GM18861 (cell line): ENCODE results near the gene CYP1A2.
"Not testable (repeated sequence)": the region's sequence is repeated elsewhere in the genome, so short reads cannot be mapped to it uniquely, and the experiment has no call there.

ENCODE experiments used
- ATAC-seq: cut with Tn5 transposase; IDR thresholded peaks from one replicate; pipeline ENCODE4 v1.9.1; 2021; ENCODE audit not compliant: unreplicated experiment

CYP1A2 gene

DNA sequence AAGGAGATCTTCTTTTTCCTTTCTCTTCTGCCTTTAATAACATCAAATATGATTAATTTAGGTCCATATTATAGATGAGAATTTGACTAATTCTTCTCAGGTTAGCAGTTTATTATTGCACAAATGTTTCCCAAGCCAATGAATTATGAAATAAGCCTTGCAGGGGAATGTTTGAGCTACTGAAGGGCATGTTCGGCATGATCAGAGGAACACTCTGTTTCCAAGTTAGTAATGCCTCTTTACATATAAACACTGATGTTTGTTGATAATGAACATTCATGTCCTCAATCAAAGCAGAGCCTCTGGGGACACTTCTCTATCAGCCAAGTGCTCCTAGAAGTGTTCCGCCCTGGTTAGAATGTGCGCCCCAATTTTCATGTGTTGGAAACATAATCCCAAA is 13.3 kb upstream of the CYP1A2 start:
- no peak for ATAC-seq

DNA sequence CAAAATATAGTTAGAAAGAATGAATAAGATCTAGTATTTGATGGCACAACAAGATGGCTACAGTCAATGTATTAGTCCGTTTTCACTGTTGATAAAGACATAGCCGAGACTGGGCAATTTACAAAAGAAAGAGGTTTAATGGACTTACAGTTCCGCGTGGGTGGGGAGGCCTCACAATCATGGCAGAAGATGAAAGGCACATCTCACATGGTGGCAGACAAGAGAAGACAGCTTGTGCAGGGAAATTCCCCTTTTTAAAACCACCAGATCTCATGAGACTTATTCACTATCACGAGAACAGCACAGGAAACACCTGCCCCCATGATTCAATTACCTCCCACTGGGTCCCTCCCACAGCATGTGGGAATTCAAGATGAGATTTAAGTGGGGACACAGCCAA is 10.4 kb upstream of the CYP1A2 start:
- ATAC-seq: not testable (repeated sequence)

DNA sequence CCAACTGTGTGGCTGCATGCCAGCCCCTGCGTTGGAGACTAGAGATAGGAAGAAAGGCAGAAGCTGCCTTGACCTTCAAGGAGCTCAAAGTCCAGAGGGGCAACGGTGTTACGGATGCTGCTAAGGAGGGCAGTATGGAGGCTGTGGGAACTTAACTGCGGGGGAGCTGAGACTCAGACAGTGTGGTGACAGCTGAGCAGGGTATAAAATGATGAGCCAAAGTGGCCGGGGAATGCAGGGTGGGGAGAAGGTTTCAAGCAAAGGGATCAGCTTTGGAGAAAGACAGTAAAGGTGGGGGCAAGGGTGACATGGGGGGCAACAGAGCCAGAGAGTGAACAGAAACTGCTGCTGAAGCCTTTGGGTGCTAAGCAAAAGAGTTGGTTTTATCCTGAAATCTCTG is 6.2 kb upstream of the CYP1A2 start:
- ATAC-seq: no peak

DNA sequence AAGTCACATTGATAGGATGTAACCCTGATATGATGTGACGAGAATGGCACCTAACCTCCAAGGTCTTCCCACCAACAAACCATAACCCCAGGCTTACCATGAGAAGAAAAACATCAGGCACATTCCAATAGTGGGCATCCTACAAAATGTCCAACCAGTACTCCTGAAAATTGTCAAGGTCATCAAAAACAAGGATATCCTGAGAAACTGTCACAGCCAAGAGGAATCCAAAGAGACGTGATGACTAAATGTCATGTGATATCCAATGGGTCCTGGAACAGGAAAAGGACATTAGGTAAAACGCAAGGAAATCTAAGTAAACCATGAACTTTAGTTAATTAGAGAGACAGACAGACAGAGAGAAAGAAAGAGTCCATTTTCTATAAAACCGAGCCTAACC is 2.3 kb upstream of the CYP1A2 start:
- no peak for ATAC-seq

DNA sequence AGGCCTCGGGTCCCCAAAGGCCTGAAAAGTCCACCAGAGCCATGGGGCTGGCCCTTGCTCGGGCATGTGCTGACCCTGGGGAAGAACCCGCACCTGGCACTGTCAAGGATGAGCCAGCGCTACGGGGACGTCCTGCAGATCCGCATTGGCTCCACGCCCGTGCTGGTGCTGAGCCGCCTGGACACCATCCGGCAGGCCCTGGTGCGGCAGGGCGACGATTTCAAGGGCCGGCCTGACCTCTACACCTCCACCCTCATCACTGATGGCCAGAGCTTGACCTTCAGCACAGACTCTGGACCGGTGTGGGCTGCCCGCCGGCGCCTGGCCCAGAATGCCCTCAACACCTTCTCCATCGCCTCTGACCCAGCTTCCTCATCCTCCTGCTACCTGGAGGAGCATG is 1.2 kb downstream of the CYP1A2 start:
- ATAC-seq: no peak

DNA sequence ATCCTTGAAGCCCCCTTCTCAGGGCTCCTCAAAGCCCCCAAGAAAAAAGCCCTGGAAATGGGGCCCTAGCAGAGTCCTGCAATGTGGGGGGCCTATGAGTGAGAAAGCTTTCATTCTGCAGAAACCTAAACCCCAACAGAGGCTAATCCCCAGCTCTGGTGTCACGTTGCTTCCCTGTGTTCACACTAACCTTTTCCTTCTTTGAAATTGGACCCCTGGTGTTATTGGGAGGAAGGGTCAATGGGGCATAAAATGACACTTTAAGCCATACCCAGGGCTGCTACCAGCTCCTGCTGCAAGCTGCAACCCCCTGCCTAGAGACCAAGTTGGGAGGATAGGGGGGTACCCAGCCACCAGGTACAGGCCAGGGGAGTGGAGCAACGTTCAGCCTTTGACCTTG is 2.1 kb downstream of the CYP1A2 start:
- ATAC-seq: no peak

DNA sequence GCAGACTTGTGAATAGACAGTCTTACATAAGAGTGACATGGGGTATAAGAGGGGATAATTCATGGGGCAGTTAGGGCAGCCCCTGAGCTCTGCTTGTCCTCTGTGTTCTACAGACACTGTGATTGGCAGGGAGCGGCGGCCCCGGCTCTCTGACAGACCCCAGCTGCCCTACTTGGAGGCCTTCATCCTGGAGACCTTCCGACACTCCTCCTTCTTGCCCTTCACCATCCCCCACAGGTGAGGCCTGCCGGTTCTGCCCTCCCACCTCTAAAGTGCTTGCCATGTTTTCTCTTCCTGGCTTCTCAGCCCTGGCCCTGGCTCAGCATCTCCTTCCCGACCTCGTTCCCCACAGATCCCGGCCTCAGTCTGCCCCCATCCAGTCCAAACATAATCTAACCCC is 3.4 kb downstream of the CYP1A2 start:
- no peak for ATAC-seq

DNA sequence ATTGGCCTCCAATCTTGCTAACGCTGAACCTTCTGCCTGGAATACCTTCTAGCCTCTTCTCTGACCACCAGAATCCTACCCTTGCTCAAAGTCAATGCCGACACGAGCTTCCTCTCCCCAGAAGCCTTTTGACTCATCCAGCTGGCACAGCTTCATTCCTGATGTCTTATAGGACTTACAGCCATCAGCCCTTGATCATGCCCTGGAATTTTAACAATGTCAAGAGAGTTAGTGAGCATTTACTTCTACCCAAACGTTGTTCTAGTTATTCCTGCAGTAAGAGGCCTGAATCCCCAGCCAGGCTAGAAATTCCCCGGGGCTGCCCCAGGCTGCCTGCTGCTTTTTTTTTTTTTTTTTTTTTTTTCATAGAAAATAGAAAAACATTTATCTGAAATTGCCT is 3.9 kb downstream of the CYP1A2 start:
- ATAC-seq: no peak

DNA sequence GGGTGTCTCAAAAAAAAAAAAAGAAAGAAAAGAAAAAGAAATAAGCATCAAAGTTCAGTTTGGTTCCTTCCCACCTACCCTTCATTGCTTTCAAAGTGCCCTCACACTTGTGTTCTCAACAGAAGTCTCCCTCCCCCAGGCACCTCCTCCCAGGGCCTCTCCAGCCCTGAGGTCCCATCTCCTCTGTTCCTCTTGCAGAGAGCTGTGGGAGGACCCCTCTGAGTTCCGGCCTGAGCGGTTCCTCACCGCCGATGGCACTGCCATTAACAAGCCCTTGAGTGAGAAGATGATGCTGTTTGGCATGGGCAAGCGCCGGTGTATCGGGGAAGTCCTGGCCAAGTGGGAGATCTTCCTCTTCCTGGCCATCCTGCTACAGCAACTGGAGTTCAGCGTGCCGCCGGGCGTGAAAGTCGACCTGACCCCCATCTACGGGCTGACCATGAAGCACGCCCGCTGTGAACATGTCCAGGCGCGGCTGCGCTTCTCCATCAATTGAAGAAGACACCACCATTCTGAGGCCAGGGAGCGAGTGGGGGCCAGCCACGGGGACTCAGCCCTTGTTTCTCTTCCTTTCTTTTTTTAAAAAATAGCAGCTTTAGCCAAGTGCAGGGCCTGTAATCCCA is 6.1 kb downstream of the CYP1A2 start:
- ATAC-seq: no peak

DNA sequence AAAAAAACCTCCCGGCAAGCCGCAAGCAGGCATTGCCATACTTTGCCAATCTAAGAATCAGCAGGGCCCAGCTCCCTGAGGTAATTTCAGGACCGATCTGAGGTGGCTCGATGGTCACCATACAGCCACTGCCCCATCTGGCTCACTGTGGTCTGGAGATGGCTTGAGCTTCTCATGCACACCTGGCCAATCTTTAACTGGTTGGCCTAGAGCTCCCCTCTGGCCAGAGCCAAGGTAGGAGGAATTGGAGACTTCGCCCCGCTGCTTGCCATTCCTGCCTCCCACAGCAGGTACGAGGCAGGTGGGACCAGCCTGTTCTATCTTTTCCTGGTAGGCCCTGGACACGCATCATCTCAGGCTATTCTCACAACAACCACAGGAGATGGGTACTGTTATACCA is 10.1 kb downstream of the CYP1A2 start:
- ATAC-seq: no peak

DNA sequence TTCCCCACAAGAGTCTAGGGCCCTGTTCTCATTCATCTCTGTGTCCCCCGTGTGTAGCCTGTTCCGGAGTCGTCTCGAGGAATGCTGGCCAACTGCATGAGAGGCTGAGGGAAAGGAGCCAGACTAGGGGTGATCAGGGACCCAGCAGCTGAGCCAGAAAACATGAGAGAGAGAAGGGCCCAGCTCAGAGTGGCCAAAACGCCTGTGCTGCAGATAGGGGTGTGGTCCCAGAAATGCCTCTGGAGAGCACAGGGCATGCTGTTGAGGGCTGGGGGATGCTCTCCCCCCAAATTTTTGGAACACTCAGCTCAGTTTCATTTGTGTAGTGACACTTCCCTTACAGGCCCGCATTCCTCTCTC is 14.1 kb downstream of the CYP1A2 start:
- ATAC-seq: no peak

DNA sequence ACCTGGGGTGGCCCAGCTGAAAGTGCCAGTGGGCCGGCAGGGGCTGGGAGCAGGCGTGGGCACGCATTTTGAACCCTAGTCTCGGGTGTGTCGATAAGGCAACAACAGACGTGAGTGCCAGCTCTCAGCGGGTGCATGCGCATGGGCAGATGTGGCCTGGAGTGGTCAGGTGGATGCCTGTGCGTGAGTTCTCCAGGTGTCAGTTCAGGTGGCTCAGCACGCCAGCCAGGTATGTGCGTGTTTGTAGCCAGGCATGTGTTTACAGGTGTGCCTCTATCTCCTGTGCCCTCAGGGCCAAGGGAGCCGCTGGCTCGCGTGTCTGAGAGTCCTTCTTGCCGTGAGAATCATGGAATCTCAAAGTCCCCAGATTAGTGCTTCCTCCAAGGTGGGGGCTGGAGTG is 14.8 kb downstream of the CYP1A2 start:
- ATAC-seq: no peak

DNA sequence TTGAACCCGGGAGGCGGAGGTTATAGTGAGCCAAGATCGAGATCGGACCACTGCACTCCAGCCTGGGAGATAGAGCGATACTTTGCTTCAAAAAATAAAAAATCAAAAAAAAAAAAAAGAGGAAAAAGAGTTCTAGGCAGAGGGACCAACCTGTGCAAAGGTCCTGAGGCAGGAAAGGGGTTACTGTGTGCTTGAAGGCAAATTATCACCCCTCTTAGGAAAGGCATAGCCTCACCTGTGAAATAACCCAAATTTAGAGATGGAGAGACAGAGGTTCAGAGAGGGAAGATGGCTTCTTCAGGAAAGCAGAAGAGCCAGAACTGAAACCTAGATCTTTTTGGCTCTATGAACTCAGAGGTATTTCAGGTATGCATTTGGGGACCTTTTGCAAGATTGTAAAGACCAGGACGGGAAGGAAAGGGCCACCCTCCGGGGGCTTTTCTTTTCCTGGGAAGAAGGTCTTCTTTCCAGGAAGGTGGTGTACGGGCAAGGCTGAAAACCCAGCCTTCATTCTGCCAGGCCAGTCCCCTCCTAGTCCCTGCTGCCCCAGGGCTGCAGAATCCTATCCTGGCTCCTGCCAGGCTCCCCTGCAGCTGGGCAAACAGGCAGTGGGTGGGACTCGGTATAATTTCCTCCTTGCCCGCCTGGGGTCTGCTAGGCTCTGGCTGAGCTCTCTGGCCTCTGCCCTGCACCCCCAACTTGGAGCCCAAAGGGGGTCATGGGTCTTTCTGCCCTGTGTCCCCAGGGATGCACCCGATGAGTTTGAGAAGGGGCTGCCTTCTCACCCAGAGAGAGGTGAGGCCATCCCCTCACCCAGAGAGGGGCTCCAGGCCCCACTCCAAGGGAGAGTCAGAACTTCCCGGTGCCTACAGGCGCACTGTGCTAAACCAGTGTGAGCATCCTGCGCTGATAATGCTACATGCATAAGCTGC is 18.8 kb downstream of the CYP1A2 start:
- no peak for ATAC-seq

DNA sequence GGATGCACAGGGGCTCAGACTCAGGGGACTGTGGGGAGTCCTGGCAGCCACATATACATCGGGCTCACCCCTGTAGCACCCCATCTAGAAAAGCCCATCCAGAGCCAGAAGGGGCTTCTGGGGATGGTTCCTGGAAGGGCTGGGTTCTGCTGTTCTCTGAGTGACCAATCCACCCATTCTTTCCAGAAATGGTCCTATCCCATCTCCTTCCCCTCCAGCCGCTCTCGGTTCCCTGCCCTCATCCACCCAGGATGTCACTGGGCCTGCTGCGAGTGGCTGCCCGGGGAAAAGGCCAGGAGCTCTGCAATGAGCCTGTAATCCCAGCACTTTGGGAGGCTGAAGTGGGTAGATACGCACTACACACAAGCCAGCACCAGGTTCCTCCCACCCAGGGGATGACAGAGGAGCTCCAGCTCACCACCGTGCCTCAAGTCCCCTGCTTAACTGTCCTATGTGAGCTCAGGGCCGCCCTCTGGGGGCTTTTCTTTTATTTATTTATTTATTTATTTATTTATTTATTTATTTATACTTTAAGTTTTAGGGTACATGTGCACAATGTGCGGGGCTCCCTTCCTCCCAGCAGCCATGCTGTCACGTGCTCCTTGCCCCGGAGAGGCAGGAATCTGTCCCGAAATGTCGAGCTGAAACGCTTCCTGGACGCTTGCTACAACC is 19.6 kb downstream of the CYP1A2 start:
- no peak for ATAC-seq

DNA sequence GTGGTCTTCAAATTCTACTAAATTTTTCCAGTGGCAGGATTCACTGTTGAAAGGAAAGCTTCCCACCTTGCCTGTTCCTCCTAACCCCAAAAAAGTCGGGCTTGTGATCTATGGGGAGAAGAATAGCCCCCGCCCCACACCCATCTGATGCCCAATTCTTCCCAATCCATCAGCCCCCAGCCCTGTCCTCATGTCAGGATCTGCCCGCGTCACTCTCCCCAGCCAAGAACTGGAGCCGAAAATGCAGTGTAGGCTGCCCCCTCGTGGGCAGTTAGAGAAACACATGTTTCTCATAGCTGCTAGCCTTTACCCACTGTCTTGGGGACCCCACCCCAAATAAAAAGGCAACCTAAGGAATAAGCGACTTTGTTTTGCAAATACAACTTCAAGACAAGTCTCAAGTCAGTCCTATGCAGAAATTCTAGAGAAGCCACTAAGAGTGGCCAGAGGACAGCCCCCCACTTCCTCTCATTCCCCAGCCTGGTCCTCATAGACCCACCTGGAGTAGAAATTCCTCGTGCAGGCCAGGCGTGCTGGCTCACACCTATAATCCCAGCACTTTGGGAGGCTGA is 20.2 kb downstream of the CYP1A2 start:
- ATAC-seq: no peak

DNA sequence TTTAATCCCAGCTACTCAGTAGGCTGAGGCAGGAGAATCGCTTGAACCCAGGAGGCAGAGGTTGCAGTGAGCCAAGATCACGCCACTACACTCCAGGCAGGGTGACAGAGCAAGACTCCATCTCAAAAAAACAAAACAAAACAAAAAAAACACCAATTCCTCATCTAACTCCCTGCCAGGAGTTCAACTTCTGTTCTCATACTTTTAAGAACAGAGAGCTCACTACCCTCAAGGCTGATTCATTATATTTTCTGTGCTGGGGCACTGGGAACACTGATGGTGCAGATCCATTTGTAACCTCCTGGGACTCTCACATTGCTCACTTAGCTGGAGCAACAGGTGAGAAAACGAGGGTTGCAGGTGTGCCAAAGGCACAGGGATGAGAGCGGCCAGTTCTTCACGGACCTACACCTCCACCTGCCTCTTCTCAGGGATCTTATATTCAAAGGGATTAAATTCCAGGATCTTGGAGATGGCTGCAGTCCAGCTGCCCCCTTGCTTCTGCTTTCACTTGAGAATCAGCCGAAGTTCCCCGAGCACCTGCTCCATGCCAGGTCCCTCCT is 20.9 kb downstream of the CYP1A2 start:
- ATAC-seq: no peak

DNA sequence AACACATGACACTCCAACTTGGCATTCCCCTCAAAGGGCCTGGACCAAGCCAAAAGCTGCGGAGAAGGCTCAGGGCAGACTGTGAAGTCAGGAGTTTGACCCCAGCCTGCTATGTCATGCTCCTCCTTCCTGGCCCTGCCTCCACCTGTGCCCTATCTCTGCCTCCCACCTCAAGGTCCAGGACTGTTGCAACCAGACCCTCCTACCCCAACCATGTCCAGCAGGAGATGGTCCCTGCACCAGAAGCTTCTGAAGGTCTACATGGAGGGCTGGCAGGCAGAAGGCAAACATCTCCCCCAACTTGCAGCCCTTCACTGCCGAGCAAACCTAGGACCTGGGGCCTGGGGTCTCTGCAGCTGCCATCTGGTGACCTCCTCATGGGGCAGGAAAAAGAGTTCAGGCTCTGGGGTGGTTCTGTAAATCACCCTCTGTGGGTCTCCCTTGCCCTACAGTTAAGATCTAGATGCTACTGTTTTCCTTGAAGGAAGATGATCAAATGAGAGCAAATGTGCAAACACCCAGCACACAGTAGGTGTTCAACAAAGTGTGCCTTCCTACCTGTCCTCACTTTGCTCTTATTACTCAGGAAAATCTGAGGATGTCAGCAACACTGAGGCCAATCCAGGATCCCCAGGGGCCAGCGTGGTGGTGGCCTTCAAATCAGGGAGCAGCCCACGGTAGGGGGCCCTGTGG is 21.7 kb downstream of the CYP1A2 start:
- ATAC-seq: no peak

DNA sequence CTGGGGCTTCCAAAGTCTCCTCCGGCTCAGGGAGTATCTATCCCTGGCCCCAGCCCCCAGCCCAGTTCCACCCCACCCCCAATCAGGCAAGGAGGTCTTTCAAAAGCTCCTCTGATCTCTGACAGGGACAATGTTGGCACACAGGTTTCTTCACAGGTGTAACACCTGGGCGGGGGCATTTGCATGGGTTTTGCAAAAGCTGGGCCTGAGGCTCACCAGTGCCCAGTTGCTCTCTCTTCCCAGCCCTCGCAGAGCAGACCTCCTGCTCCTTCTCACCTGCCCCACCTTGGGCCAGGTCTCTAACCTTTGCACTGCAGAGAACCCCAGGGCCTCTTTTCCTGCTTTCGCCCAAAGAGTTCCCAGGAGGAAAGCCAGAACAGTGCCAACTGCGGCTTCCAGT is 24.7 kb downstream of the CYP1A2 start:
- no peak for ATAC-seq

DNA sequence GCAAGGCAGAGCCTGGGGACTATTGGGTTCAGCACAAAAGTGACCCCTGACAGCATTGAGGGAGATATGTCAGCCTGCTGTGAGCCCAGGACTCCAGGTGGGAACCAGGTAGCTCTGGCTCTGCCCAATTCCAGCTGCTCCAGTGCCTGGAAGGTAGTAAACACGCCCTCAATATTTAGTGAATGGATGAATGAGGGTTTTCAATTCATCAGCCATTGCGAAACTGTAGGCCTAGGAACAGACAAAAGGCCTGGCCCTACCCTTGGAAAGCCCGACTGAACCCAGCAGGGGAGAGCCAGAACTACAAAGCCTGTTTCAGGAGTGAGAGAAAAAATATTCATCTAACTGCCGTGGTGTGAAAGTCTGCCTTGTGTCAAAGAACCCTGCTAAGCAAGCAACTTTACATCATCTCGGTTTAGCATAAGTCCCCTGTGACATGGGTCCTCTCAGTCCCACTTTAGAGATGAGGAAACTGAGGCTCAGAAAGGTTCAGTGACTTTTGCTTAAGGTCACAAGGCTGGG is 25.1 kb downstream of the CYP1A2 start:
- ATAC-seq: no peak

DNA sequence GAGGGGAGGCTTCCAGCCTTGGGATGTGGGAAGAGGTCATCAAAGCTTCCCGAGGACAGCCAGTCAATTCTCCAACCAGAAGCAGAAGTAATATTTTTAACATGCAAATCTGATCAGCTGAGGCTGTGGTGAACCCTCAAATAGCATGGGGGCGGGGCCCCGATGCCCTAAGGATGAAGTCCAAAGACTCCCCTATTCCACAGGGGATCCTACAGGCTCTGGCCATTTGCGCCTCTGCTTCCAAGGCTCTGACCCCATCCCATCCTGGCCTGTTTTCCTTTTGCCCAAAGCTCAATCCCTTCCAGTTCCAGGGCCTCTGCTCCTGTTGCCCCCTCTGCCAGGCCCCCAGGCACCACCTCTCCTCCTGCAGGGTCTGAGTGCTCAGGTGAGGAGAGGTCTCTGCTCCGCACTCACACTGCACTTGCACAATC is 26.5 kb downstream of the CYP1A2 start:
- ATAC-seq: no peak

DNA sequence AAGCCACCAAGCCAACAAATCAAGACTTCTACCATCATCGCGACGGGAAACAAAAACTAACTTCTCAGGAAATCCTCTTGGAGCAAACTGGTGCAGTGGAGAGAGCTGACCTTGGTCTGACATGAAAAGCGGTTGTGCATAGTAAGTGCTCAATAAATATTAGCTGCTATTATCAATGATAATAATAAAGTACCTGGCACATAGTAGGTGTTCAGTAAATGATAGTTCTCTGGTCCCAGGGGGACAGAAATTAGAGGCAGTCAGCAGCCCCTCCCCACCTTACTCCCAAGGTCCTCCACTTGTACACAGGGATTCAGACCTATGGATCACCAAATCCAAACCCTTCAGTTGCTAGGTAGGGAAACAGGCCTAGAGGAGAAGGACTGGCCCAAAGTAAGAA is 27.2 kb downstream of the CYP1A2 start:
- no peak for ATAC-seq
